ENCODE data around the gene TRABD.

- TF ChIP-seq CTCF (IDR thresholded peaks at IDR 0.05; ENCODE audit: borderline replicate concordance, extremely low read depth, low read length, poor library complexity, severe bottlenecking): no peak
- no peak for TF ChIP-seq EZH2 (IDR thresholded peaks at IDR 0.05; ENCODE audit: borderline replicate concordance, low read depth, low read length, severe bottlenecking)
Measured at GRCh38 chr22:50190941-50191741, 5.4 kb downstream of the TRABD start.
